Neural cell (in vitro differentiated cells): ENCODE measurements around the gene FAM184A.

Experiments
- EZH2 ChIP-seq: fragments of 200-600, 300-800 bp; shearing (Covaris generic), sonication (generic); IDR thresholded peaks from 2 replicates; pipeline ENCODE4 v1.6.1; 2014; ENCODE audit warnings: antibody characterized with exemption, low read length, borderline replicate concordance, mild to moderate bottlenecking; ENCODE audit not compliant: insufficient read depth, poor library complexity, severe bottlenecking
- POLR2AphosphoS5 ChIP-seq: IDR thresholded peaks from 2 replicates; pipeline ENCODE4 v1.6.1; 2012
- TAF1 ChIP-seq: IDR thresholded peaks from 2 replicates; pipeline ENCODE4 v1.6.1; 2012; ENCODE audit warnings: low read depth
- TF ChIP-seq, protein P1 (sequence below): fragments of 450-650 bp; IDR thresholded peaks from 2 replicates; pipeline ENCODE4 v1.5.1; 2014; ENCODE audit warnings: antibody characterized with exemption, mild to moderate bottlenecking, moderate library complexity; ENCODE audit not compliant: poor library complexity, severe bottlenecking
- TF ChIP-seq, protein P2 (sequence below): IDR thresholded peaks from 2 replicates; pipeline ENCODE4 v1.6.1; 2012; ENCODE audit warnings: borderline replicate concordance

DNA sequence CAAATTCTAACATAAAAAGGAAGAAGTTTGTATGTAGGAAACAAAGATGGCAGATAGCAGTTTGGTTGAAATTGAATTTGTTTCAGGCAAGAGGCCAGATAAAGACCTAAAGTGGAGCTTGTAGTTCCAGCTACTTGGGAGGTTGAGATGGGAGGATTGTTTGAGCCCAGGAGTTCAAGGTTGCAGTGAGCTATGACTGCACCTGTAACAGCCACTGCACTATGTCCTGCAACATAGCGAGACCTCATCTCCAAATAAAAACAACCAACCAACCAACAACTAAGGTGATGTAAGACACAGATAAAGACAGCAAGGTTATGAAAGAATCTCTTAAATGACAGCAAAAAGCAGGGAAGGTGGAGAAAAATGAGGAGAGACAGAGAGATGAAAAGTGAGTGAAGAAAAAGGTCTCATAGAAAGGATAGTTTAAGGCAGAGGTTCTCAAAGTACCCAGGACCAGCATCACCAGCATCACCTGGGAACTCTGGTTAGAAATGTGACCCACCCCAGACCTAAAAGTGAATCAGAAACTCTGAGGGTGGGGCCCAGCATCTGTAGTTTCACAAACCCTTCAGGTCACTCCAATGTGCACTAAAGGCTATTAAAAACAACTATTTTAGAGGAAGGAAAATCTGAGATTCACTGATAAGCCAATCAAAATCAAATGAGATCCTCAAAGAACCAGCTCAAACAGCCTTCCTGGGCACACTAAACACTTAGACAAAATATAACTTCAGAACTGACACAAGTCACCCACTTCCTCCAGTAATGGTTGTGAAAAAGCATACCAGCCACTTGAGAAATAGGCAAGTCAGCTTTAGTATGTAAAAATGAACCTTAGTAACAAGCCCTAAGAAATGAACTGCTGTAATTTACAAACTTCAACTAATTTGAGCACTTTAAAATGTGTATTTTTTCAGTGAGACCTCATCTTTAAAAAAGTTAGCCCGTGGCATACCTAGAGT lies 57.6 kb downstream of the FAM184A start:
- TF ChIP-seq EZH2 (no peak), TAF1 (no peak), POLR2AphosphoS5 (no peak)
- TF ChIP-seq, protein P1, sequence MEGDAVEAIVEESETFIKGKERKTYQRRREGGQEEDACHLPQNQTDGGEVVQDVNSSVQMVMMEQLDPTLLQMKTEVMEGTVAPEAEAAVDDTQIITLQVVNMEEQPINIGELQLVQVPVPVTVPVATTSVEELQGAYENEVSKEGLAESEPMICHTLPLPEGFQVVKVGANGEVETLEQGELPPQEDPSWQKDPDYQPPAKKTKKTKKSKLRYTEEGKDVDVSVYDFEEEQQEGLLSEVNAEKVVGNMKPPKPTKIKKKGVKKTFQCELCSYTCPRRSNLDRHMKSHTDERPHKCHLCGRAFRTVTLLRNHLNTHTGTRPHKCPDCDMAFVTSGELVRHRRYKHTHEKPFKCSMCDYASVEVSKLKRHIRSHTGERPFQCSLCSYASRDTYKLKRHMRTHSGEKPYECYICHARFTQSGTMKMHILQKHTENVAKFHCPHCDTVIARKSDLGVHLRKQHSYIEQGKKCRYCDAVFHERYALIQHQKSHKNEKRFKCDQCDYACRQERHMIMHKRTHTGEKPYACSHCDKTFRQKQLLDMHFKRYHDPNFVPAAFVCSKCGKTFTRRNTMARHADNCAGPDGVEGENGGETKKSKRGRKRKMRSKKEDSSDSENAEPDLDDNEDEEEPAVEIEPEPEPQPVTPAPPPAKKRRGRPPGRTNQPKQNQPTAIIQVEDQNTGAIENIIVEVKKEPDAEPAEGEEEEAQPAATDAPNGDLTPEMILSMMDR, result no peak
- TF ChIP-seq, protein P2, sequence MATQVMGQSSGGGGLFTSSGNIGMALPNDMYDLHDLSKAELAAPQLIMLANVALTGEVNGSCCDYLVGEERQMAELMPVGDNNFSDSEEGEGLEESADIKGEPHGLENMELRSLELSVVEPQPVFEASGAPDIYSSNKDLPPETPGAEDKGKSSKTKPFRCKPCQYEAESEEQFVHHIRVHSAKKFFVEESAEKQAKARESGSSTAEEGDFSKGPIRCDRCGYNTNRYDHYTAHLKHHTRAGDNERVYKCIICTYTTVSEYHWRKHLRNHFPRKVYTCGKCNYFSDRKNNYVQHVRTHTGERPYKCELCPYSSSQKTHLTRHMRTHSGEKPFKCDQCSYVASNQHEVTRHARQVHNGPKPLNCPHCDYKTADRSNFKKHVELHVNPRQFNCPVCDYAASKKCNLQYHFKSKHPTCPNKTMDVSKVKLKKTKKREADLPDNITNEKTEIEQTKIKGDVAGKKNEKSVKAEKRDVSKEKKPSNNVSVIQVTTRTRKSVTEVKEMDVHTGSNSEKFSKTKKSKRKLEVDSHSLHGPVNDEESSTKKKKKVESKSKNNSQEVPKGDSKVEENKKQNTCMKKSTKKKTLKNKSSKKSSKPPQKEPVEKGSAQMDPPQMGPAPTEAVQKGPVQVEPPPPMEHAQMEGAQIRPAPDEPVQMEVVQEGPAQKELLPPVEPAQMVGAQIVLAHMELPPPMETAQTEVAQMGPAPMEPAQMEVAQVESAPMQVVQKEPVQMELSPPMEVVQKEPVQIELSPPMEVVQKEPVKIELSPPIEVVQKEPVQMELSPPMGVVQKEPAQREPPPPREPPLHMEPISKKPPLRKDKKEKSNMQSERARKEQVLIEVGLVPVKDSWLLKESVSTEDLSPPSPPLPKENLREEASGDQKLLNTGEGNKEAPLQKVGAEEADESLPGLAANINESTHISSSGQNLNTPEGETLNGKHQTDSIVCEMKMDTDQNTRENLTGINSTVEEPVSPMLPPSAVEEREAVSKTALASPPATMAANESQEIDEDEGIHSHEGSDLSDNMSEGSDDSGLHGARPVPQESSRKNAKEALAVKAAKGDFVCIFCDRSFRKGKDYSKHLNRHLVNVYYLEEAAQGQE, result no peak
